GF-D8 (cell line): ENCODE measurements around the gene PHACTR3.

Experiments used
- DNase-seq: peaks from one replicate; lab custom pipeline; 2025; lab: John Stamatoyannopoulos, UW

The PHACTR3 gene

DNA sequence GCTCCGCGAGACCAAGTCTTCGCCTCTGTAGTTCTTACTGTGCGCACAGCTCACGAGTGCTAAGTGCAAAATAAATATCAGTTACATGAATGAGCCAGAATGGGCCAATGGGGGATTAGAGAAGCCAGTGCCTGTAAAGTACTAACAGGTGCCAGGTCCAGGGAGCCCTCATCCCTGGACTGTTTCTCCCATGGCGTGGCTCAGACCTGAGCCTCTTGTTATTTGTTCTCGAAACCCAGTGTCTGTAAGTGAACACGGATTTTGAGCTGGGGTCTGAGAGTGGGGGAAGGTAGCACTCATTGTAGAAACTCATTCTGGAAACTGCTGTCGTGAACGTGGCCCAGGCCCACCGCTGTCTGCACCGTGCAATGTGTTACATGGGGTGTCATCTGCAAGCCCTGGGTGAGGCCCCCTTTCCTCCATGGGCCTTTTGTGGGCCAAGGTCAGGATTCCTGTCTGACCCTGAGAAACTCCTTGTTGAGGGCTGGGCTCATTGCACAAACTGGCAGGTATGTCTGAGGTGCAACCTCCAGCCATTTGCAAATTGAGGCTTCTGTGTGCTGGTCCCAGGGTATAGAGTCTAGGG is 174.4 kb downstream of the PHACTR3 start:
- DNase-seq, result no peak

DNA sequence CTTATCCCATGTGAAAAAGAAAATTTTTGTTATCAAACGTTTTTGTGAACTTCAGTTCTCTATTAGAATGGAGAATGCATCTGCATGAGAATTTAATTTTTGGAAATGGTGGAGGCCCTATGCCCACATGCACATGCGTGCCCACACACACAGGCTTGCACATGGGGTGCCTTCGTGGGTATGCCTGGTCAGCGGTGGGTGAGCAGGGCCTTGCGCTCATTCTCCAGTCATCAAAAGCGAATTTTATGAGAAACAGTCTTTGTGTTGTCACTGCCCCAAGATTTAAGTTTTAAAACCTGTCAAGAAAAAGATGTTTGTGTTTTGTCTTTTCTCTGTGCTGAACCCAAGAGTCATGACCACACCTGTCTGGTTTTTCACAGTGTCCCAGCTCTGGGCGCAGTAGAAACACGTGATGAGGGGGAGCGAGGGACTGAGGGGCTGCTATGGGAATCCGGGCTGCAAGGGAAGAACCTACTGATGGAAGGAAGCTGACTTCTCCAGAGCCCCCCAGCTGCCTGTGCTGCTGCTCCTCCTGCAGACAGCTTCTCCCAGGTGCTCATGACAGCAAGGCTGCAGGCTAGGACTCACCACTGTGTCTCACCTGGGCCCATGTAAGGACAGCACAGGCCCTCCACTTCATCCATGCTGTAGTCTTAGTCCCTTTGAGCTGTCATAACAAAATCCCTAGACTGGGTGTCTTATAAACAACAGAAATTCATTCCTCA is 175.5 kb downstream of the PHACTR3 start:
- DNase-seq, result no peak

DNA sequence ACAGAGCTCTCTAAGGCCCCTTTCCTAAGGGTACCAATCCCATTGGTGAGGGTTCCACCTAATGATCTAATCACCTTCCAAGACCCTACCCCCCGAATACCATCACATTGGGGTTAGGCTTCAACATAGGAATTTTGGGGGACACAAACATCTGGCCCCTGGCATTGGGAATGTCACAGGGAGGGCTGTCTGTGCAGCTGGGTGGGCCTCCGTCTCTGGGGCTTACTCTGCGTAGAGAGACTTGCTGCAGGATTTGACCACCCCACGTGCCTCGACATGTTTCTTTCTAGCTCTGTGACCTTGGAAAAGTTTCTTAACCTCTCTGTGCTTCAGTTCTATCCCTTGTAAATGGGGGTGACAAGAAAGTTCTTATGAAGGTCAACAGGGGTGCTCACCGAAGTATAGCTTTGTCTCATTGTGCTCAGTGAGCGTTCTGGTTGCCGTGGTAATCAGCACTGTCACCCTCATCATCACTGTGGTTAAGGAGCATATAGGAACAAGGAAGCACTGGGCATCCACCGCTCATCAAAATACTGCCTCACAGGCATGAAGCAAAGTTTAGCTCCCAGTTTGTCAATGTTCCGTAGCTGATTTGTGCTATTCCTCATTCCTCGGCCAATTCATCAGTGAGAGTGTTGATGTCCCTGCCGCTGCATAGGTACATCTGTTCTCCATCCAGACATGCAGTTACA is 176.3 kb downstream of the PHACTR3 start:
- DNase-seq, result no peak

- DNase-seq, result no peak
Observed at GRCh38 chr20:59781226-59781625, 176.9 kb downstream of the PHACTR3 start.

GRCh38 chr20:59782986-59783640 is 178.8 kb downstream of the PHACTR3 start:
- DNase-seq, result no peak

- DNase-seq, result no peak
Observed at GRCh38 chr20:59783641-59784010, 179.3 kb downstream of the PHACTR3 start.

GRCh38 chr20:59784365-59784764 is 180.0 kb downstream of the PHACTR3 start:
- no peak for DNase-seq

DNA sequence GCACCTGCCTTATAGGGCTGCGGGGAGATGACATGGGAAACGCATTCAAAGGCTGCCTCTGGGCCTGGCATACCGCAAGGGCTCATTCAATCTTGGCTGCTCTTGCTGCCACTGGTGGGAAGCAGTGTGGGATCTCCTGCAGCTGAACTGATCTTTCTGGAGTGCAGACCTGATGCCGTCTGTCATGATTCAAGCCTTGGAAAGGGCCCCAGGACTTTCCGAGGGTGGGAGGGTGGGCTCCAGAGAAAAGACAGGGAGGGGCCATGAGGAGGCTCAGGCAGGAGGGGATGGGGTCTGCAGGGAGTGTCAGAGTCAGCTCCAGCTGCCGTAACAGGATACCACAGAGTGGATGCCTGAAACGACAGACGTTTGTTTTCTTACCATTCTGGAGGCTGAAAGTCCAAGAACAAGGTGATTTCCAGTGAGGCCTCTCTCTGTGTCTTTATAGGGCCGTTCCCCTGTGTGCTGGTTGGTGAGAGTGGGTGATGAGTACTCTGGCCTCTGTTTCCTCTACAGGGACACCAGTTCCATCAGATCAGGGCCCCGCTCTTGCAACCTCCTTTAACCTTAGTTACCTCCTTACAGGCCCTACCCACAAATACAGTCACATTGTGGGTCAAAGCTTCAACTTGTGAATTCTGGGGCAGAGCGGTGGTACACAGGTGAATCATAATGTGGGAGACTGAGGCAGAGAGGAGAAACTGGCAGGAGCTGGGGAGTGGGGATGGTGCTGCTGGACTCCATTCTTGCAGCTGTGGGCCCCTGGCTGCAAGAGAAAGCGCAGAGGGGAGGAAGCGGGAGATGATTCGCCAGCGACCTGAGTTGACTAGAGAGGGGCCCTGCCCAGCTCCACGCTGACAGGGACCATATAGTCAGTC is 180.7 kb downstream of the PHACTR3 start:
- DNase-seq, result no peak

- DNase-seq, result no peak
Observed at GRCh38 chr20:59785669-59785959, 181.3 kb downstream of the PHACTR3 start.

GRCh38 chr20:59785986-59786795 is 181.9 kb downstream of the PHACTR3 start:
- no peak for DNase-seq

DNA sequence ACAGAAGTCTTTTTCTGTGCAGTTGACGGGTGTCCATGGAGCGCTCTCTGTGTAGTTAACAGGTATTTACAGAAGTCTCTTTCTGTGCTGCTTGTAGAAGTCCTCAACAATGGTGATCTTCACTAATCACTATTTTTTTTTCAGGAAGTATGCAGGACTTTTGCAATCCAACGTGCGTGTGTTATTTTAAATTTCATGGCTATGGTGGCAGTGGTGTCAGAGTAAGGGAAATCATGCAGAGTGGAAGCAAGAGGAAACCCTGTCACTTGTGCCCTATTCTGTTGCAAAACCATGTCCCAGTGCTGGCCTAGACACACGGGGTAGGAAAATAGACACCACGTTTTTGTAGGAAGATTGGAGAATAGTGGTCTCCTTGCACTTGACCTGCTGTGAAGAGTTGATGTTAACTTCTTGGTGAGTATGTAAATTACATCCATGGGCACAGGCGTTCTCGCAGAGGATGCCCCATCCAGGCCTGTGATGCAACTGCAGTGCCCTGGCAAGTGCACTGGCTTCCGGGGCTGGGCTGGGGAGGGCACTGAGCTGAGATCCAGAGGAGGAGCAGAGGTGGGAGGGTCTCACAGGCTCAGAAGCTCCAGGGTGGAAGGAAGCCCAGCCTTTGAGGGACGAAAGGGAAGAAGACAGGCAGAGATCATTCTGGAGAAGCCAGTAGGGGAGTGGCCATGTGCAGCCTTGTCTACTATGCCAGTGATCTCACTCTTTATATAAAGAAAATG is 182.6 kb downstream of the PHACTR3 start:
- no peak for DNase-seq

DNA sequence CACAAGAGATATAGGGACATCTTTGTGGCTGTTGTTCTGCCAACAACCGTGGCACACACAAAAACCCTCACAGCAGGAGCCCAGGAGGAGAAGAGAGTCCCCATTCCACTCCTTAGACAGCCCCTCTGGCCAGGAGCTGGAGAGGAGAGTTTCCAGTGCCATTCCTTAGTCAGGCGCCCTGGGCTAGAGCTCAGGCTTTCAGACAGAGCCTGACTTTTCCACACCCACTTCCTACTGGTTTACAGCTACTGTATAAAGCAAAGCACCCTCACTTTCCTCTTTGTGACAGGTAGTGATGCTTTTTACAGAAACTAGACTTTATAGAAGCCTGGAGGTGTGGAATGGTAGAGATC is 183.2 kb downstream of the PHACTR3 start:
- no peak for DNase-seq

GRCh38 chr20:59788196-59788735 is 183.9 kb downstream of the PHACTR3 start:
- no peak for DNase-seq

DNA sequence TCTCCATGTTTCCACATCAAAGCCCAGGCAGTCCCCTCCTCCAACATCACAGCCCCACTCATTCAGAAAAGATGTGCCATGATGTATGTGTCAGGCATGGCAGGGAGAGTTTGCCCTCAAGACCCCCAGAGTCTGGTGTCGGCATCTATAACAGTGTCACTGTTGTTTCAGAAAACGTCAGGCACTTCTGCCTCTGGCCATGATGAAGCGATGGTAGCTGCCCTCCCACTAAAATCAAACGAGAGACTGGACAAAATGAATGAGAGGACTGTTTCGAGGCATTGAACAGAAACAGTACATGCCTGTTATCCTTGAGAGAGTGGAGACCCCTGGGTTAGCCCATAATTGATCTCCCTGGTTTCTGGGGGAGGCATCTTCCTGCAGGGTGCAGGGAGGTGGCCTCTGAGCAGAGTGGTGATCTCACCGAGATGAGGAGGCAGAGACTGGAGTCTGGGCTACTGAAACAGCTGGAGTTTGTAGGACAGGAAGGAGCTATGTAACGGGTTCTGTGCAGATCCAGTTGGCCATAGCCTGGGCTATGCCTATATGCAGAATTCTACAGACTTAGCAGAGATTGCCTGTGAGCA is 184.6 kb downstream of the PHACTR3 start:
- DNase-seq, result no peak

- DNase-seq, result no peak
Observed at GRCh38 chr20:59789686-59790085, 185.3 kb downstream of the PHACTR3 start.

- no peak for DNase-seq
Observed at GRCh38 chr20:59790346-59790745, 186.0 kb downstream of the PHACTR3 start.

GRCh38 chr20:59792300-59792699 is 188.0 kb downstream of the PHACTR3 start:
- DNase-seq, result no peak

GRCh38 chr20:59794555-59794954 is 190.2 kb downstream of the PHACTR3 start:
- no peak for DNase-seq

GRCh38 chr20:59800309-59800708 is 196.0 kb downstream of the PHACTR3 start:
- DNase-seq, result no peak

- no peak for DNase-seq
Observed at GRCh38 chr20:59802018-59802417, 197.7 kb downstream of the PHACTR3 start.
